MM.1S (cell line): Measurements from ENCODE around the gene CEMIP2.

ENCODE experiments used
- CTCF ChIP-seq: fragments of 300-600 bp; sonication (generic); IDR thresholded peaks from 2 replicates; pipeline ENCODE4 v1.5.1; 2016; ENCODE audit warnings: antibody characterized with exemption, low read length, mixed read lengths
- EZH2 ChIP-seq: fragments of 300-600 bp; sonication (generic); optimal IDR thresholded peaks from 2 replicates; pipeline ENCODE3; 2017; ENCODE audit warnings: low read depth, mild to moderate bottlenecking, antibody characterized with exemption, low read length, mixed read lengths

- TF ChIP-seq CTCF: no peak
- TF ChIP-seq EZH2: no peak
Observed at GRCh38 chr9:71754151-71754550, 14.2 kb downstream of the CEMIP2 start.
